OCI-LY1 (cell line): ENCODE data around the gene MTHFD1.

Source experiments
- EZH2 ChIP-seq: fragments of 200-600 bp; sonication (generic), shearing (Covaris generic); IDR thresholded peaks from 2 replicates; pipeline ENCODE4 v1.8.0; 2017; ENCODE audit warnings: borderline replicate concordance, mixed run types, mild to moderate bottlenecking, antibody characterized with exemption, low read length, moderate library complexity, mixed read lengths
- TF ChIP-seq, protein P1 (sequence below): fragments of 200-600 bp; sonication (generic), shearing (Covaris generic); IDR thresholded peaks from 2 replicates; pipeline ENCODE4 v1.5.1; 2017; ENCODE audit warnings: mild to moderate bottlenecking, antibody characterized with exemption, low read length, moderate library complexity, mixed read lengths

DNA sequence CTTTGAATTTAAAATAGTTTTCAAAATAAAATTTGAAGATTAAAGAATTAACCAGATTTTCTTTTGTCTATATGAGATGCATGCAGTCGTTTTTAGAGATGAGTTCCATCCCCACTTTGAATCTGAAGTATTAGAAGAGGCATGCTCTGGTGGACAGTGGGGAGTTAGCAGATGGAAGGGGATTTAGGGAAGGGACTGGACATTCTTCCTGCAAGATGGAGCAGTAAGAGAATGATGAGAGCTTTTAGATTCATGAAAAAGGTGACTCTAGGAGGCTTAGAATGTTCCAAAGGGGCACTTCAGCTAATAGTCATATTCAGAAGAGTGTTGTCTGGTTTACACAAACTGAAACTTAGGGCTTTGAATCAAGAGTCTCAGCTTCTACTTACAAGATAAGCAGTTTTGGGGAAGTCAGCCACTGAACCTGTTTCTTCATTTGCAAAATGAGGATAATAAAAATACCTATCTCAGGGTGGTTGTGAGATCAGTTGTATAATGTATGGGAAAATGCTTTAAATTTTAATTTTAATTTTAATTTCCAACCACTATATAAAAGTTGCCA lies 120.1 kb downstream of the MTHFD1 start:
- TF ChIP-seq, protein P1, sequence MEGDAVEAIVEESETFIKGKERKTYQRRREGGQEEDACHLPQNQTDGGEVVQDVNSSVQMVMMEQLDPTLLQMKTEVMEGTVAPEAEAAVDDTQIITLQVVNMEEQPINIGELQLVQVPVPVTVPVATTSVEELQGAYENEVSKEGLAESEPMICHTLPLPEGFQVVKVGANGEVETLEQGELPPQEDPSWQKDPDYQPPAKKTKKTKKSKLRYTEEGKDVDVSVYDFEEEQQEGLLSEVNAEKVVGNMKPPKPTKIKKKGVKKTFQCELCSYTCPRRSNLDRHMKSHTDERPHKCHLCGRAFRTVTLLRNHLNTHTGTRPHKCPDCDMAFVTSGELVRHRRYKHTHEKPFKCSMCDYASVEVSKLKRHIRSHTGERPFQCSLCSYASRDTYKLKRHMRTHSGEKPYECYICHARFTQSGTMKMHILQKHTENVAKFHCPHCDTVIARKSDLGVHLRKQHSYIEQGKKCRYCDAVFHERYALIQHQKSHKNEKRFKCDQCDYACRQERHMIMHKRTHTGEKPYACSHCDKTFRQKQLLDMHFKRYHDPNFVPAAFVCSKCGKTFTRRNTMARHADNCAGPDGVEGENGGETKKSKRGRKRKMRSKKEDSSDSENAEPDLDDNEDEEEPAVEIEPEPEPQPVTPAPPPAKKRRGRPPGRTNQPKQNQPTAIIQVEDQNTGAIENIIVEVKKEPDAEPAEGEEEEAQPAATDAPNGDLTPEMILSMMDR, result no peak
- no peak for TF ChIP-seq EZH2
